ENCODE results near the gene GOLGA2.

GRCh38 chr9:128259156-128259555 lies 16.7 kb downstream of the GOLGA2 start:
- no peak for TF ChIP-seq CTCF (conservative IDR thresholded peaks at IDR 0.05 in 1 of 2, IDR thresholded peaks at IDR 0.05 in 1 of 2; ENCODE audit: low read depth in 1 of 2, low read length in 2 of 2)
- no peak for TF ChIP-seq EZH2 (IDR thresholded peaks at IDR 0.05; ENCODE audit: low read length, missing control alignments)

Data from fibroblast of lung (primary cell).